H4 (cell line): ENCODE measurements around the gene CILP. TPM values are rescaled to one million over a fixed set of nuclear protein-coding genes. Genes with fewer than 3 reads are reported as not detected.
"Not testable (repeated sequence)": the region's sequence is repeated elsewhere in the genome, so short reads cannot be mapped to it uniquely, and the experiment has no call there.

Source experiments
- DNase-seq: peaks from one replicate; pipeline ENCODE4 v3.0.0-alpha.2; 2015; ENCODE audit warnings: low spot score
- total RNA-seq: library from RNA; depleted of rRNA; stranded (reverse); fragments of >200 nt; shearing (Covaris generic); gene quantifications from 2 replicates; pipeline ENCODE4 v1.2.3, GENCODE V29; 2014; rRNA removed

CILP gene, protein sequence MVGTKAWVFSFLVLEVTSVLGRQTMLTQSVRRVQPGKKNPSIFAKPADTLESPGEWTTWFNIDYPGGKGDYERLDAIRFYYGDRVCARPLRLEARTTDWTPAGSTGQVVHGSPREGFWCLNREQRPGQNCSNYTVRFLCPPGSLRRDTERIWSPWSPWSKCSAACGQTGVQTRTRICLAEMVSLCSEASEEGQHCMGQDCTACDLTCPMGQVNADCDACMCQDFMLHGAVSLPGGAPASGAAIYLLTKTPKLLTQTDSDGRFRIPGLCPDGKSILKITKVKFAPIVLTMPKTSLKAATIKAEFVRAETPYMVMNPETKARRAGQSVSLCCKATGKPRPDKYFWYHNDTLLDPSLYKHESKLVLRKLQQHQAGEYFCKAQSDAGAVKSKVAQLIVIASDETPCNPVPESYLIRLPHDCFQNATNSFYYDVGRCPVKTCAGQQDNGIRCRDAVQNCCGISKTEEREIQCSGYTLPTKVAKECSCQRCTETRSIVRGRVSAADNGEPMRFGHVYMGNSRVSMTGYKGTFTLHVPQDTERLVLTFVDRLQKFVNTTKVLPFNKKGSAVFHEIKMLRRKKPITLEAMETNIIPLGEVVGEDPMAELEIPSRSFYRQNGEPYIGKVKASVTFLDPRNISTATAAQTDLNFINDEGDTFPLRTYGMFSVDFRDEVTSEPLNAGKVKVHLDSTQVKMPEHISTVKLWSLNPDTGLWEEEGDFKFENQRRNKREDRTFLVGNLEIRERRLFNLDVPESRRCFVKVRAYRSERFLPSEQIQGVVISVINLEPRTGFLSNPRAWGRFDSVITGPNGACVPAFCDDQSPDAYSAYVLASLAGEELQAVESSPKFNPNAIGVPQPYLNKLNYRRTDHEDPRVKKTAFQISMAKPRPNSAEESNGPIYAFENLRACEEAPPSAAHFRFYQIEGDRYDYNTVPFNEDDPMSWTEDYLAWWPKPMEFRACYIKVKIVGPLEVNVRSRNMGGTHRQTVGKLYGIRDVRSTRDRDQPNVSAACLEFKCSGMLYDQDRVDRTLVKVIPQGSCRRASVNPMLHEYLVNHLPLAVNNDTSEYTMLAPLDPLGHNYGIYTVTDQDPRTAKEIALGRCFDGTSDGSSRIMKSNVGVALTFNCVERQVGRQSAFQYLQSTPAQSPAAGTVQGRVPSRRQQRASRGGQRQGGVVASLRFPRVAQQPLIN
- 0.02 and 0.10 TPM in 2 replicates for total RNA-seq

DNA sequence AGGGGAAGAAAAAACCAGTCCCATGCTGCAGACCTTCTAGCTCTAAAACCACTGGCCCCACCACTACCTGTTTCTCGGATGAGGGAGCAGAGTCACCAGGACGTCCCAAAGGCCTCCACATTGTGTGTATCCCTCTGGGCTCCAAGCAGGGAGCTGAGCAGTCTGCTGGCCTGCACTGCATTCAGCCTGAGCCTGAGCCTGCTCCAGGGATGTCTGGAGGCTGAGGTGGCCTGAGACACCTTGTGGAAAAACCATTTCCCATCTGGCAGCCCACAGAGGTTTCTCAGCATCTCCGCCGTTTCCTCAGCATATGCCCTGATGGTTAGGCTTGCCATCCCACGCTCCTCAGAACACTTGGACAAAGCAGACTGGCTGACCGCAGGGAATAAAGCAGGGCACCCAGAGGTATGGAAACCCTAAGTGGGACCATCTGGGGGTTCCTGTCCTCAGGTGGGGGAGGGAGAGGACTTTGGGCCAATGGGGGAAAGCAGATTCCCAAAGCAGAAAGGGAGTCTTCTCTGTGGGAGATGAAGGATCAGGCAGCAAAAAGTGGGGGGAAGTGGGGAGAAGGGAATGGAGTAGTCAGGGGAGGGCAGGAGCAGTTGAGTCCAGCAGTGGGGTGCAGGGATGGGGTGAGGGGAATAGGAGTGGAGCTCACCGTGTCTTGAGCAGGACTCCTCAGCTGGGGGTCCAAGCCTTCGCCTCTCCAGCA is at the start of gene CILP:
TSS of gene CILP (minus strand) at position 704 of the 712 bp plus-strand sequence. CDS start 1,718 bp downstream, outside the sequence.
- no peak for DNase-seq

DNA sequence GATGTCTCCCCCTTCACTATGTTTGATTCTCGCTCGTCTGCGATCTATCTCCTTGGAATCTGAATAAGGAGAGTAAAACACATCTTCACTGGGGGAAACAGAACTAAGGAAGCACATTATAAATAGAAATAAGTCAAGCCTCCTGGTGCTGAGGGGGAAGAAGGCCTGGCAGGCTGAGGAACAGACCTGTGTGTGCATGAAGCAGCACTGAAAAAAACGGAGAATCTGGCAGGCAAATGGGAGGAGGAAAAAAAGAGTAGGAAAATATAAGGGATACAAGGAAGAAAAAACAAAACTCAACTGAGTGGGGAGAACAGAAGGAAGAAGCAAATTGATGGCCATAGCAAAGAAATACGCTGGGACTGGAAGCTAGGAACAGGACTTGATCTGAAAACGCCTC is 49.7 kb upstream of the CILP start:
- no peak for DNase-seq

DNA sequence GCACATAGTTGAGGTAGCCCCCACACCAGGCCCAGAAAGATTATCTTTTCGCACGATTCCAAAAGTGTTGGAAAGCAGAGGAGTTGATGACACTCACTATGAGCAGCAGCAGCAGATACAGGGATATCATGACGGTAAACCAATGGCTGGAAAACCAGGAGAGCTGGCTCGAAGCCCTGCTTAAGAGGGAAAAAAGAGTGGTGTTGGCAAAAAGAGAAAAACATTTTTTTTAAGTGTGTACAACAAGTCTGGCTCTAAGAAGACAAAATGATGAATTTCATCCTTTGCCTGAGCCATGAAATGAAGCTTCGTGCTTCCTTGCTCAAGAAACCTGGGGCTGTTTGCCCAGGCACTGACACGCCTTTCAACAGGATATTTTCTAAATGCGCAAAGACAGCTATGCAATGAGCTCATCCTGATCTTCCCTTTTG is 48.1 kb upstream of the CILP start:
- no peak for DNase-seq

DNA sequence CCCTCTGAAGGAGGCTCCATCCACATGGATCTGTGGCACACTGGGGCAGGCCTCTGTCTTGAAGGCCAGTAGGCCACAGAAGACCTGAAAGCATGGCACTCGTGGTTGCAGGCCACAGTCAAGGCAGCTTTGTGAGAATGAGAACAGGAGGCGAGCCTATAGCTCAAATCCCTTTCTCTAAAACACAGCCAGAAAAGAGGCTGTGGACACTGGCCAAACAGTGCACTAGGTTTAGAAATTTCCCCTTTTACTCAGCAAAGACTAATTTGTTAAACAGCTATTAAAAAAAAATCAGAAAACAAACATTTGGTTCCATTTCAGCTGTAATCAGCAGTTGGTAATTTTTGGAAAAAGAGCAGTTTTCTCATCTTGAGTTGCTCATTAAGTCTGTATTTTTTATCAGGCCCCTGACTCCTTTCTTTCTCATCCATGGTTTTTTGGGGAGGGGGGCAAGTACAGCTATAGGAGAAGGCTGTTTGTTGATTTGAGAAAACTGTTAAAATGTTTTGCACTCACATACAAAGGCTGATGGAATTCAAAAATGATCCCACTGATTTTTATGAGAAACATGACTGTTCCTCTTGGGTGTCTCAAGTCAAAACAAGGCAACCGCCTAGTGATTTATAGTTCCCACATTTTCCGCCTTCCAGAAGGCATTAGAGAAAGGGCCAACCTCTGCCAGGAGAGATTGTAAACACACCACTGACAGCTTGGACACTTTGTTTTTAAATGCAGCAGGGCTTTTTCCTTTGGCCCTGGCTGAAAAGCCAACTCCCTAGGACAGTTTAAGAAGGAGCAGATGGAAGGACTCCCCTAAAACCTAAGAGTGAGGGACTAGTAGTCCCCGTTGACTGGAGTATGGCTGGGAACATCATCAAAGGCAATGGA is 47.3 kb upstream of the CILP start:
- no peak for DNase-seq

DNA sequence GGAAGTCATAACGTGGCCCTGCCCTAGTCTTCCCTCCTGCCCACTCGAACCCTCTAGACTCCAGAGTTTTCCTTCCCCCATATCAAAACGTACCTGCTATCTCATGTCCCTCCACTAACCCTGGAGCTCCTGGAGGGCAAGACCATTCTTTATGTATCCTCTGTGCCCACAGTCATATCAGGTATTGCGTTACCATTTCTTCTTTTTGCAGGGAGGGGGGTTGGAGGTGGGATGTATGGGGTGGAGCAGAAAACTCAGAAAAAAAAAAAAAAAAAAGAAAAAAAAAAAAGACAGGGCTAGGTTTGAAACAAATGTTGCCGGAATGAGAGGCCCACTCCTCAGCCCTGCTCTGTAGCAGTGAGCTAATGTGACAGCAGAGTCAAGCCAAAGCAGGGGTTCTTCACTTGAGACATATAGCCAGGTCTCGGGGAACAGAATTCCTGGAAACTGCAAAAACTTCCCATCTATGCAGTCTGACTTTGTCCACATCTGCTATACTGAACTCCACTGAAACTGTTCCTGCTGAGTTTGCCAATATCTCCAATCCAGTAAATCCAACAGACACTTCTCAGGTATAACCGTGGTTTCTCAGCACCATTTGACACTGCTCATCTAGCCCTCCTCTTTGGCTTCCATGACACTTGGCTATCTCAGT is 44.3 kb upstream of the CILP start:
- no peak for DNase-seq

DNA sequence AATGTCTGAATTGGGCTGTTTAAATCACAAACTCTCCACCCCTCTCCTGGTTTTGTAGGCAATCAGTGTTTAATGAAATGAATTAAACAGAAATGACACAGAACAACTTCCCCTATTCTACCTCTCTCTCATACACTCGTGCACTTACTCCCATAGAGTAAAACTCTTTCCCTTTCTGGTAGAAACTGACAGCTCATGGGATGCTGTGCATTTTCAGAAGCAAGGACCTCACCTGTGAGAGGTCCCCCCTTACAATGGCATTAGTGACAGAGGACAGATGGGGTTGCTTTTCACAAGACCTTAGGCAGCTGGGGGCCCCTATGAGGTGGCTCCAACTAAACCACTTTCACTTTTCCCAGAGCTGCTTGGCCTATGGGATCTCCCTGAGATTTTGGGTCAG is 43.5 kb upstream of the CILP start:
- DNase-seq, result no peak

DNA sequence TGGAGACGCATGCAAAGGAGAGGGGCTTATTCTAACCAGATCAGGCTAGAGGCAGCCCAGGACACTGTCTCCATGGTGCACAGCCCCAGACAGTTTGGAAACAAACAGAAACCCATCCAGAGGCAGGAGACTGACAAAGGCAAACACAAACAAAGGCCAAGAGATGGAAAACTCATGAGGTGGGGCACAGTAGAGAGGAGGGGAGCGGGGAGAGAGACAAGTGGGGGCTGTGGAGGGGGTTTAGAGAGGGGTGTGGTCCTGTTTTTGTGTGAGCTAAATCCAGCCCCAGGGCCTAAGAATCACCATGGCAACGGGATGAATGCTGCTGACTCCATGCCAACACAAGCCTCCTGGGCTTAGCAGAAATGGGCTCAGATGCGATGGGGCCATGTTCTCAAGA is 43.1 kb upstream of the CILP start:
- no peak for DNase-seq

DNA sequence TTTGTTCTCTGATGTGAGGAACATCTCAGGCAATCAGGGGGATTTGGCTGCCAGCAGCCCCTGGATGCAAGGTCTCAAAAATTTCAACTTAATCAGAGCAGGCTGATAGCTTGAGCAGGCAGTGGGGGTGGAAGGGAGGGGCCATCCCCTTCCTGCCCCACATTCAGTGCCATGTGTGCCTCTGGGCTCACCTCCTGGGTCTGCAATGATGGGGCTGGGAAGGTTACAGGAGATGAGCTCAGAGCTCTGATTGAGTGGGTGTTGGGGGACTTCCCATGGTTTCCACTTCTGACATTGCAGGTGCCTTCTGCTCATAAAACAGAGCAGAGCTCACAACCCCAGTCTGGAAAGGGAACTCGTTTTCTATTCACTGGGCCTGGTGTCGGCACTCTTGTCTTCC is 38.4 kb upstream of the CILP start:
- DNase-seq, result no peak

DNA sequence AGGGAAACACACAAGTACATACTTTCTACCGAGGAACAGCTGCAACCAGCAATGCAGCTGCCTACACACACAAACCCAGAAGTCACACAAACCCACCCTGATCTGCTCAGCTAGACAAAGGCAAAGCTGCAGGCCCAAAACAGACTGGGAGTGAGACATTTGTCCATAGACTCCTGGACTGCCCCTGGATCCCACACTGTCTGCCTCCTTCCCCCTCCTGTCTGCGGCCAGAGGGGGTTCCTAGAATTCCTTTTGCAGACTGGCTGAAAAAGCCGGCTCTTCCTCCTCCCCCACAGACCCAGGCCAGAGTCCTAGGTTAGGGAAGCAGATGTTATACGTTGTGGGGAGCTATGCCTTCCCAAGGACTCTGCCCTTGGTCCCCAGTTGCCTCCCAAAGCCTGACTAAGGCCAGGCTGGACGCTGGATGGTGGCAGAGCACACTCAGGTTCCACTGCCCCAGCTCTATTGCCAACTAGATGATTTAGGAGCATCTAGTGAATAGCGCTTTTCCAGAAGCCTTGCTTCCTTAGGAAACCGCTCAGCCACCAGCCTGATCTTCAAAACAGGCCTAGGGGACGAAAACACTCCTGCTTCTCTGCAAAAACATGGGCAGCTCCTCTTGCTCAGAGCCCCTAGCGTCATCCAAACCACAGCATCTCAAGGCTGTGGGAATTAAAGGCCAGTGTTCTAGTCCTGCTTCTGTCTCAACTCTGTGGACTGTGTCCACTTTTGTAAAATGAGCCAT is 37.4 kb upstream of the CILP start:
- DNase-seq, result no peak

DNA sequence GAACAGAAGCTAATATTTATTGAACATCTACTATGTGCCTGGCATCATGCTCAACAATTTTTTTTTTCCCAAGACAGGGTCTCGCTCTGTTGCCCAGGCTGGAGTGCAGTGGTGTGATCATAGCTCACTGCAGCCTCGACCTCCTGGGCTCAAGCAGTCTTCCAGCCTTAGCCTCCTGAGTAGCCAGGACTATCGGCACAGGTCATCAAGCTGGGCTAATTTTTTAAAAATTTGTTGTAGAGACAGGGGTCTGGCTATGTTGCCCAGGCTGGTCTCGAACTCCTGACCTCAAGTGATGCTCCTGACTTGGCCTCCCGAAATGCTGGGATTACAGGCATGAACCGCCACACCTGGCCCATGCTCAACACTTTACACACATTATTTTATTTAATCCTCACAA is 35.7 kb upstream of the CILP start:
- DNase-seq, result no peak

DNA sequence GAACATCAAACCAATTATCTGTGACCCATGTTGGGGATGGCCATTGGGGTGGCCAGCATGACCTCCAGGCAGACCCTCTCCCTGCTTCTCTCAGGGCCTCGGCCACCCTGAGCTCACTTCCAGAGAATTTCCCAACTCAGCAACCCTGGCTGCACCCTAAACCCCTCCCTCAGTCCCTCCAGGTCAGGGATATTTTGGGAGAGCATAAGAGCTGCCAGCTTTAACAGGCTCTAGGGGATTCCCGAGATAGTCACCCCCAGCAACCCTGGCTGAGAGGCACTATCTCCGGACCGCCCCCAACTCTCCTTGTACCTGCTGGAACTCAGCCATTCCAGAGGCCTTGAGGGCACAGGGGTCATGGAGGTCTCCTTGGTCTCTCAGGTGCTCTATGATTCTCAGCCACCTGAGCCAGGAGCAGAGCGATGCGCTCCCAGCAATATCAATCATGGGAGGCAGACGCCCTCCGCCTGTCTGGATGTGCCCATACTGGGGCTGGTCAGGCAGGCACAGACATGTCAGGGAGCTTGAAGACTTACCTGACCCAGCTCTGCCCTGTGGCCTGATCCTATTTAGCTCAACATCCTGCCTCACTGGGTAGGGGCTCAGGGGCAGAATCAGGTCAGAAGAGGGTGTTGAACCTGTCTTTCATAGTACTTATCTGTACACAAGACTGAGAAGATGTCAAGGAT is 34.9 kb upstream of the CILP start:
- no peak for DNase-seq

DNA sequence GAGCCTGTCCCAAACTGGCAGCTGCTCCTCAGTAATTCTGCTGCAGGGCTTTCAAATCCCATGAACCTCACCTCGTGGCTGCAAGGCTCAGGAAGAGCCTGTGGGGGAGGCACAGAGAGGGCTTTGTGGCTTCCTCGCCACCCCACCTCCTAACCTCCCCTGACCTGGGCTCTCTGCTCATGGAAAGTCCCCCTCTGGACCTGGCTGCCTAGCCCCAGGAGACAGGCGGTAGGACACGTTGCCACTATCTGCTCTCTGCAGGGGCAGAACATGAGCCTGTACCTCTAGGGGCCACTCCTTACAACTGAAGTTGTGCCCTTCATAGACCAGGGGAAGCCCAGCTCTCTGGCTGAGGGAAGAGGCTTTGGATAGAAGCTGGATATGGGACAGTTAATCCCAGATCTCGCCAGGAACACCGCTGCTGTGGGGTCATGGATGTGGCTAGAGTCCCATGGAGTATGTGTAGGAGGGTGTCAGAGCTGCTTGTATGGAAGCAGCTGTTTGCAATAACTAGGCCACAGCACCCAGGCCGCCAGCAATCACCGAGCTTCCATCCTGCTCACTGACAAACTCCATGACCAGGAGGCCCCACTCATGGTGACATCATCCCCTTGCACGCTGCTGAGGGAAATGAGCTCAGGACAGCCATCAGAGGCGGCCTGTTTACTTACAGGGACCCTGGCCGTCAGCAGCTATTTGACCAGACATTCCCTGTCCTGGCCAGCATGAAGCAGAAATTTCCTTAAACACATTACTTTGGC is 34.0 kb upstream of the CILP start:
- no peak for DNase-seq

DNA sequence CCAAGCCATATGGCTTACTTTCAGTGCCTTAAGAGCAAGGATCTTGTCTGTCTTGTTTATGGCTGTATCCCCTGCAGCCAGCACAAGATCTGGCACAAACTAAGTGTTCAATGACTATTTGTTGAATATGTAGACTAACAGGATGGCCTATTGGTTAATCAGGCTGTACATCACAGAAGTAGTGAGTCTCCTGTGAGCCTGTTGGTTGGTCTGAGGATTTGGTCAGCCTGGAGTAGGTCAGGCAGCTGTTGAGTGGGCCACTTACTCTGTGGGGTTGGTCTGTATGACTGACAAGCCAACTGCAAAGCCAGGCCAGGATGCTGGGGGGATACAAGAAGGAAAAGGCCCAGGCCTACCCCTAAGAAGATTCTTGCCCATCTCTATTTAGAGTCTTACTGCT is 33.4 kb upstream of the CILP start:
- DNase-seq, result no peak

DNA sequence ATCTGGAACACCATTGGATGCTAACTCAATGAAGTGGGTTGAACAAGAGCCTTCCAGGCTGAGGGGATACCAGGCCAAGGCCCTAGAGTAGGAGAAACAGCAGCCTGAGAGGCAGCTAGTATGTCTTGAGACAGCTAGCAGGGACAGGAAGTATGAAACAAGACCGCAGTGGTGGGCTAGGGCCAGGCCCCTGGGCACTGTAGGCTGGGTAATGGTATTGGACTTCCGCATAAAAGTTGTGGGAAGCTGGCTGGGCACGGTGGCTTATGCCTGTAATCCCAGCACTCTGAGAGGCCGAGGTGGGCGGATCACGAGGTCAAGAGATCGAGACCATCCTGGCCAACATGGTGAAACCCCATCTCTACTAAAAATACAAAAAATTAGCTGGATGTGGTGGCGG is 25.2 kb upstream of the CILP start:
- not testable (repeated sequence) for DNase-seq

DNA sequence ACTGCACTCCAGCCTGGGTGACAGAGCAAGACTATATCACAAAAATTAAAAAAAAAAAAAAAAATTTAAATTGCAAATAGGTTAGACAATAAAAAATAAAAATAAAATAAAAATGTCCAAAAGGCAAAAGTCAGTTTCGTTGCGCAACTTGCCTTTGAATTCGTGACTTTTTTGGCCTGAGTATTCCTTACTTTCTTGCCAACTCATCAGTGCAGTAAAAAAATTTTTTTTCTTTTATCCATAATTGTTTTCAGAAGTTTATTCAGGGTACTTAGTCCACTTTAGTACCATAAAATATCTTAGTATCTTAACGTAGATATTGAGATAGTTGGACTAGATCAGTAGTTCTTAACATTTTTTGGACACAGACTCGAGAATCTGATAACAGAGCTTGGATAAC is 22.4 kb upstream of the CILP start:
- no peak for DNase-seq

DNA sequence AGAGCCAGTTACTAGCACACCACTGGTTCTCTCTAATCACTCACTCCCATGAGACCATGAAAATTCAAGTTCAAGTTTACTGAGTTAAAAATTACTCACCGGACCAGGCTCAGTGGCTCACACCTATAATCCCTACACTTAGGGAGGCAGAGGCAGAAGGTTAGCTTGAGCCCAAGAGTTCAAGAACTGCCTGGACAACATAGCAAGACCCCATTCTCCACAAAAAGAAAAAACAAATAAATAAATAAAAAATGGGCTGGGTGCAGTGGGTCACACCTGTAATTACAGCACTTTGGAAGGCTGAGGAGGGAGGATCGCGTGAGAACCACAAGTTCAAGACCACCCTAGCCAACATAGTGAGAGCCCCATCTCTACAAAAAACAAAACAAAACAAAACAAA is 21.2 kb upstream of the CILP start:
- DNase-seq, result no peak

DNA sequence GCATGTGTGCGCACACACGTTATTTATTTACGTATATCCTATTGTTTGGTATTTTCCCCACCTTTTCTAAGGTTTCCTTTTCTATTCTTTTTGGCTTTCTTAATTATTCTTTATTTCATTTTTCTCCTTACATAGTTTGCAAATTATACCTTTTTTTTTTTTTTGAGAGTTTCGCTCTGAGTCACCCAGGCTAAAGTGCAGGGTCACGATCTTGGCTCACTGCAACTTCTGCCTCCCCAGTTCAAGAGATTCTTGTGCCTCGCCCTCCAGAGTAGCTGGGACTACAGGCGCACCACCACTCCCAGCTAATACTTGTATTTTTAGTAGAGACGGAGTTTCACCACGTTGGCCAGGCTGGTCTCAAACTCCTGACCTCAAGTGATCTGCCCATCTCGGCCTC is 20.0 kb upstream of the CILP start:
- no peak for DNase-seq

DNA sequence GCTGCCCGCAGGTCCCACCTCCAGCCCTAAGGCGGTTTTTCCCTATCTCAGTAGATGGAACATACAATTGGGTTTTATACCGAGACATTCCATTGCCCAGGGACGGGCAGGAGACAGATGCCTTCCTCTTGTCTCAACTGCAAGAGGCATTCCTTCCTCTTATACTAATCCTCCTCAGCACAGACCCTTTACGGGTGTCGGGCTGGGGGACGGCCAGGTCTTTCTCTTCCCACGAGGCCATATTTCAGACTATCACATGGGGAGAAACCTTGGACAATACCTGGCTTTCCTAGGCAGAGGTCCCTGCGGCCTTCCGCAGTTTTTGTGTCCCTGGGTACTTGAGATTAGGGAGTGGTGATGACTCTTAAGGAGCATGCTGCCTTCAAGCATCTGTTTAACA is 15.6 kb upstream of the CILP start:
- not testable (repeated sequence) for DNase-seq
